ENCODE results near the gene CDAN1.
"Not testable (repeated sequence)": the region's sequence is repeated elsewhere in the genome, so short reads cannot be mapped to it uniquely, and the experiment has no call there.

Gene CDAN1

GRCh38 chr15:42772901-42773300 is 36.0 kb upstream of the CDAN1 start:
- in situ Hi-C loops (cut with HindIII; ENCODE audit: low pct_ligation_motif_present, low sequenced_read_pairs): no loop called here
- Histone ChIP-seq H3K27ac (no peak overlapping the region), H3K27me3 (replicated peaks) (no peaks in the 10 kb centered on the region), H3K4me3 (ENCODE audit: low read depth, low read length) (no peak overlapping the region), H3K36me3 (replicated peaks) (no peaks in the 10 kb centered on the region)
- no peak for DNase-seq
- TF ChIP-seq CTCF (IDR thresholded peaks at IDR 0.05; ENCODE audit: low read depth, low read length, missing control alignments): no peak

GRCh38 chr15:42772144-42772543 is 35.2 kb upstream of the CDAN1 start:
- H3K27me3 ChIP-seq (replicated peaks): no peaks in the 10 kb centered on the region
- DNase-seq: no peak
- H3K4me3 ChIP-seq (ENCODE audit: low read depth, low read length): no peak overlapping the region
- no peak overlapping the region for H3K27ac ChIP-seq
- TF ChIP-seq CTCF (IDR thresholded peaks at IDR 0.05; ENCODE audit: low read depth, low read length, missing control alignments): no peak
- in situ Hi-C loops (cut with HindIII; ENCODE audit: low pct_ligation_motif_present, low sequenced_read_pairs): no loop called here
- no peaks in the 10 kb centered on the region for H3K36me3 ChIP-seq (replicated peaks)

- H3K4me3 ChIP-seq (ENCODE audit: low read depth, low read length); H3K36me3 ChIP-seq (replicated peaks); DNase-seq; H3K27me3 ChIP-seq (replicated peaks); in situ Hi-C loops (cut with HindIII; ENCODE audit: low pct_ligation_motif_present, low sequenced_read_pairs); H3K27ac ChIP-seq: not testable (repeated sequence)
Observed at GRCh38 chr15:42766109-42766508, 29.2 kb upstream of the CDAN1 start.

GRCh38 chr15:42764154-42764731 is 27.3 kb upstream of the CDAN1 start:
- H3K36me3 ChIP-seq (replicated peaks); H3K27me3 ChIP-seq (replicated peaks); H3K27ac ChIP-seq; H3K4me3 ChIP-seq (ENCODE audit: low read depth, low read length); in situ Hi-C loops (cut with HindIII; ENCODE audit: low pct_ligation_motif_present, low sequenced_read_pairs): not testable (repeated sequence)
- peak; percentile 1 for DNase-seq

- H3K36me3 ChIP-seq (replicated peaks); H3K27ac ChIP-seq; DNase-seq; H3K4me3 ChIP-seq (ENCODE audit: low read depth, low read length); in situ Hi-C loops (cut with HindIII; ENCODE audit: low pct_ligation_motif_present, low sequenced_read_pairs); H3K27me3 ChIP-seq (replicated peaks): not testable (repeated sequence)
Observed at GRCh38 chr15:42761813-42762212, 24.9 kb upstream of the CDAN1 start.

- in situ Hi-C loops (cut with HindIII; ENCODE audit: low pct_ligation_motif_present, low sequenced_read_pairs): no loop called here
- Histone ChIP-seq H3K4me3 (ENCODE audit: low read depth, low read length) (no peak overlapping the region), H3K27ac (no peak overlapping the region), H3K36me3 (replicated peaks) (no peaks in the 10 kb centered on the region), H3K27me3 (replicated peaks) (no peaks in the 10 kb centered on the region)
- no peak for DNase-seq
- TF ChIP-seq CTCF (IDR thresholded peaks at IDR 0.05; ENCODE audit: low read depth, low read length, missing control alignments): no peak
Observed at GRCh38 chr15:42760759-42761158, 23.8 kb upstream of the CDAN1 start.

GRCh38 chr15:42759093-42759492 is 22.2 kb upstream of the CDAN1 start:
- Histone ChIP-seq H3K27ac (no peak overlapping the region), H3K36me3 (replicated peaks) (no peaks in the 10 kb centered on the region), H3K4me3 (ENCODE audit: low read depth, low read length) (no peak overlapping the region), H3K27me3 (replicated peaks) (no peaks in the 10 kb centered on the region)
- in situ Hi-C loops (cut with HindIII; ENCODE audit: low pct_ligation_motif_present, low sequenced_read_pairs): no loop called here
- no peak for DNase-seq
- no peak for TF ChIP-seq CTCF (IDR thresholded peaks at IDR 0.05; ENCODE audit: low read depth, low read length, missing control alignments)

Measured in brain microvascular endothelial cell (primary cell).